Esophagus squamous epithelium (tissue), 5 donors: ENCODE measurements around the gene PAFAH2. TPM values are rescaled to one million over a fixed set of nuclear protein-coding genes. Genes with fewer than 3 reads are reported as not detected.

Source experiments
- DNase-seq: peaks from one replicate; lab custom pipeline; 2025; lab: John Stamatoyannopoulos, UW
- H3K27ac ChIP-seq, 4 donors: fragments of 200-600 bp; sonication (generic); one replicate each; pipeline ENCODE4 v1.5.1; 2016 to 2019; ENCODE audit warnings: mild to moderate bottlenecking in 1 of 4
- H3K27me3 ChIP-seq, 4 donors: fragments of 200-600 bp; sonication (generic); 1 replicate in 3 of 4; 2 replicates in 1 of 4; pipeline versions ENCODE4 v1.5.1 to v1.6.0; 2017 to 2021; ENCODE audit warnings: antibody characterized with exemption in 1 of 4
- H3K36me3 ChIP-seq, 3 donors: fragments of 200-600 bp; sonication (generic); one replicate each; pipeline ENCODE4 v1.5.1; 2016 to 2019
- H3K4me1 ChIP-seq, 3 donors: fragments of 200-600 bp; sonication (generic); one replicate each; pipeline ENCODE4 v1.5.1; 2017 to 2019
- H3K4me3 ChIP-seq, 4 donors: fragments of 200-600 bp; sonication (generic); 1 replicate in 3 of 4; 2 replicates in 1 of 4; pipeline ENCODE4 v1.5.1; 2016 to 2019; ENCODE audit warnings: mild to moderate bottlenecking in 2 of 4, moderate library complexity in 1 of 4
- H3K9me3 ChIP-seq, 3 donors: fragments of 200-600 bp; sonication (generic); one replicate each; pipeline ENCODE4 v1.5.1; 2016 to 2019
- POLR2A ChIP-seq, 4 donors: fragments of 450-650 bp; IDR thresholded peaks; one replicate each; pipeline ENCODE4 v1.6.1; 2017; ENCODE audit warnings: antibody characterized with exemption in 4 of 4, mild to moderate bottlenecking in 4 of 4, moderate library complexity in 3 of 4
- WGBS, 2 donors: methylation state at CpG; one replicate each; pipeline ENCODE4 v1.1.5; 2018; 5-methylcytosine and 5-hydroxymethylcytosine counted together
- intact Hi-C: fragments of 100-400 bp; cut with DNase I; formaldehyde crosslinking; loops from one replicate; pipeline ENCODE4 v1.15.0; 2022
- total RNA-seq, 4 donors: library from RNA; depleted of rRNA; stranded (reverse); fragments of >200 nt; gene quantifications; one replicate each; pipeline ENCODE4 v1.1.0, GENCODE V29; 2016
- TF ChIP-seq, protein P1 (sequence below), 6 experiments: fragments of 450-650 bp in 4 of 6; fragments of 200-600 bp in 2 of 6; sonication (generic) in 2 of 6; IDR thresholded peaks; one replicate each; pipeline ENCODE4 v1.5.1; 2016 to 2019; ENCODE audit warnings: antibody characterized with exemption in 6 of 6, mild to moderate bottlenecking in 4 of 6, moderate library complexity in 4 of 6
- donor health status: DM: yes; HTN: yes; CAD: no.

The PAFAH2 gene
- total RNA-seq, 4 donors from 2014 or later: 8.3 to 17.2 (median 11.7) TPM

DNA sequence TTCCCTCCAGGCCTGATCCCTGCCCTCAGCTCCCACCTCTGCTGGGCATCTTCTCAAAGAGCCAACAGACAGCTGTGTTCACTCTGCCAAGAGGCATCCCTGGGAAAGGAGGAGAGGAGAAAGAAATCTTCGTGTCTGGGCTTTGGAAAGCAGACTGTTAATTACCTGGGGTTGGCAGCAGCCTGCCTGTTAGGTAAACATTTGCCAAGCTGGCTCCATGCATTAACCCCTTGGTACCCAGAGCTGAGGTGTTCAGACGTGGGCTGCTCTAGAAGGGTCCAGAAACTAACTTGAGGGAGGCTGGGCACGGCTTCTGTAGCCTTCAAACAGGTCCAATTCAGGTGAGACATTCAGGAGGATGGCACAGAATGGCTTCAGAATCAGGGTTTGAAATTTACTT, 15.0 kb upstream of the PAFAH2 start:
- DNase-seq: no peak
- Histone ChIP-seq H3K4me1 (peaks cover 0 to 11% (median 8%) of the 10 kb centered on the region in 3 donors), H3K4me3 (no peak overlapping the region), H3K9me3 (no peaks in the 10 kb centered on the region), H3K36me3 (no peaks in the 10 kb centered on the region), H3K27ac (no peak overlapping the region), H3K27me3 (no peaks in the 10 kb centered on the region)
- intact Hi-C loops: no loop called here
- no CpG with 5 or more reads among the region's 3 CpGs for WGBS, 2 donors
- TF ChIP-seq, protein P1, sequence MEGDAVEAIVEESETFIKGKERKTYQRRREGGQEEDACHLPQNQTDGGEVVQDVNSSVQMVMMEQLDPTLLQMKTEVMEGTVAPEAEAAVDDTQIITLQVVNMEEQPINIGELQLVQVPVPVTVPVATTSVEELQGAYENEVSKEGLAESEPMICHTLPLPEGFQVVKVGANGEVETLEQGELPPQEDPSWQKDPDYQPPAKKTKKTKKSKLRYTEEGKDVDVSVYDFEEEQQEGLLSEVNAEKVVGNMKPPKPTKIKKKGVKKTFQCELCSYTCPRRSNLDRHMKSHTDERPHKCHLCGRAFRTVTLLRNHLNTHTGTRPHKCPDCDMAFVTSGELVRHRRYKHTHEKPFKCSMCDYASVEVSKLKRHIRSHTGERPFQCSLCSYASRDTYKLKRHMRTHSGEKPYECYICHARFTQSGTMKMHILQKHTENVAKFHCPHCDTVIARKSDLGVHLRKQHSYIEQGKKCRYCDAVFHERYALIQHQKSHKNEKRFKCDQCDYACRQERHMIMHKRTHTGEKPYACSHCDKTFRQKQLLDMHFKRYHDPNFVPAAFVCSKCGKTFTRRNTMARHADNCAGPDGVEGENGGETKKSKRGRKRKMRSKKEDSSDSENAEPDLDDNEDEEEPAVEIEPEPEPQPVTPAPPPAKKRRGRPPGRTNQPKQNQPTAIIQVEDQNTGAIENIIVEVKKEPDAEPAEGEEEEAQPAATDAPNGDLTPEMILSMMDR (IDR thresholded peaks at IDR 0.05): no peak
- TF ChIP-seq POLR2A (IDR thresholded peaks at IDR 0.05): no peak

DNA sequence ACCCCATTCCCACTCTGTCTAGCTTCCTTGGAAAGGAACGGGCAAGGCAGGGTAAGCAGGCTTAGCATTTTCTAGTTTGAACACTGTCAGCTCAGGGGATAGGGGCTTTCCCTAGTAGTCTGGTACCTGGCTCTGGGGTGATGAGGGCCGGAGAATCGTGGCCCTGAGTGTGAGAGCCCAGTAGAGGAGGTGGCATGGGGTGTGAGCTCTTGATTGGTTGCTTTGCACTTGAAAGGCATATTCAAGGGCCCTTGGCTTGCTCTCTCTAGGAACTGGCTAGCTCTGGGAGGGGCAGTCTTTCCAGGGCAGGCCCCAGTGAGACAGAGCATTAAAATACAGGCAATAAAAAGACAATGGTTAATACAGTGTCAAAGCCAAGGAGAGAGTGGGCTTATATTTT, 13.0 kb upstream of the PAFAH2 start:
- Histone ChIP-seq H3K4me1 (peaks cover 6 to 14% (median 8%) of the 10 kb centered on the region in 3 donors), H3K9me3 (no peaks in the 10 kb centered on the region), H3K27me3 (no peaks in the 10 kb centered on the region), H3K36me3 (no peaks in the 10 kb centered on the region), H3K27ac (no peak overlapping the region), H3K4me3 (no peak overlapping the region)
- no peak for TF ChIP-seq POLR2A (IDR thresholded peaks at IDR 0.05)
- TF ChIP-seq, protein P1 (IDR thresholded peaks at IDR 0.05): no peak
- no peak for DNase-seq
- intact Hi-C loops: no loop called here
- 23 to 100% methylated on average over 1 to 2 of the region's 3 CpGs for WGBS, 2 donors

DNA sequence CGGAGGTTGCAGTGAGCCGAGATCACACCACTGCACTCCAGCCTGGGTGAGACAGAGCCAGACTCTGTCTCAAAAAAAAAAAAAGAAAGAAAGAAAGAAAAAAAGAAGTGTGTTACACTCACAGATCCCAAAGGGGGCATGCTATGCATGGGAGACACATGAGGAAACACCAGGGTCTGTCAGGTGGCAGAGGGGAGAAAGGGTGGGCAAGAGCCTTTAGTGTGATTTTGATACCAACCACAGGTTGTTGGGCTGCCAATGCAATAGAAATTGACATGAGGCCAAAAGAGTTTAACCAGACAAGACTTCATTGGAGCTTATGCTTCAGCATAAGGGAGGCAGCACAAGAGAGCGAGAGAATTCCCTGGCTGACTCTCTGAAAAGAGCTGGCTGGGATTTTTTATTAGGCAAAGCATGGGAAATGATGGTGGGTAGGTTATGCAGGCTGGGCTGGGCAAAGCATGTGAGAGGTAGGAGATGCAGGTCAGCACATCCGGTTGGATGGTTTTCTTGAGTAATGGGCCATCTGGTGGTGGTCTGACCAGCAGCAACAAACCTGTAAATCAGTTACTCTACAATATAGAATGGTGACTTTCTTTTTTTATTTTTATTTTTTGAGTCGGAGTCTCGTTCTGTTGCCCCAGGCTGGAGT, 12.1 kb upstream of the PAFAH2 start:
- TF ChIP-seq POLR2A (IDR thresholded peaks at IDR 0.05): no peak
- TF ChIP-seq, protein P1 (IDR thresholded peaks at IDR 0.05): no peak
- intact Hi-C loops: no loop called here
- H3K27ac ChIP-seq: no peak overlapping the region
- 52 to 65% methylated on average over 4 to 6 of the region's 6 CpGs for WGBS, 2 donors
- peaks cover under 1 to 15% (median 7%) of the 10 kb centered on the region in 3 donors for H3K4me1 ChIP-seq
- no peak overlapping the region for H3K4me3 ChIP-seq
- DNase-seq: no peak
- H3K9me3 ChIP-seq: no peaks in the 10 kb centered on the region
- H3K36me3 ChIP-seq: no peaks in the 10 kb centered on the region
- H3K27me3 ChIP-seq: no peaks in the 10 kb centered on the region

DNA sequence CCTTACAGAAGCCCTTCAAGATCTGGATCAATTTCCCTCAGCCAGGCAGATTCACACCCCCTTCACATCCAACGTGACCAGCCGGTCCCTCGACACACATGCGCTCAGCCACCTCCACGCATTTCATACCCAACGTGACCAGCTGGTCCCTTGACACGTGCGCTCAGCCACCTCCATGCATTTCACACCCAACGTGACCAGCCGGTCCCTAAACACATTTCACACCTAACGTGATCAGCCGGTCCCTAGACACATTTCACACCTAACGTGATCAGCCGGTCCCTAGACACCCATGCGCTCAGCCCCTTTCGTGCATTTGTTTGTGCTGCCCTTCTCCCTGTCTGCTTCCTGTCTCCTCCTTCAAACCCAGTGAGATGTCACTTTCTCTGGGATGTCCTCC, 8.8 kb upstream of the PAFAH2 start:
- no peaks in the 10 kb centered on the region for H3K36me3 ChIP-seq
- H3K27me3 ChIP-seq: no peaks in the 10 kb centered on the region
- no peak overlapping the region for H3K4me3 ChIP-seq
- peaks cover 0 to 18% (median 4%) of the 10 kb centered on the region in 3 donors for H3K4me1 ChIP-seq
- H3K27ac ChIP-seq: no peak overlapping the region
- 92 to 97% methylated on average over 16 of the region's 16 CpGs for WGBS, 2 donors
- TF ChIP-seq, protein P1 (IDR thresholded peaks at IDR 0.05): no peak
- no peak for TF ChIP-seq POLR2A (IDR thresholded peaks at IDR 0.05)
- no peaks in the 10 kb centered on the region for H3K9me3 ChIP-seq
- no peak for DNase-seq
- intact Hi-C loops: no loop called here

DNA sequence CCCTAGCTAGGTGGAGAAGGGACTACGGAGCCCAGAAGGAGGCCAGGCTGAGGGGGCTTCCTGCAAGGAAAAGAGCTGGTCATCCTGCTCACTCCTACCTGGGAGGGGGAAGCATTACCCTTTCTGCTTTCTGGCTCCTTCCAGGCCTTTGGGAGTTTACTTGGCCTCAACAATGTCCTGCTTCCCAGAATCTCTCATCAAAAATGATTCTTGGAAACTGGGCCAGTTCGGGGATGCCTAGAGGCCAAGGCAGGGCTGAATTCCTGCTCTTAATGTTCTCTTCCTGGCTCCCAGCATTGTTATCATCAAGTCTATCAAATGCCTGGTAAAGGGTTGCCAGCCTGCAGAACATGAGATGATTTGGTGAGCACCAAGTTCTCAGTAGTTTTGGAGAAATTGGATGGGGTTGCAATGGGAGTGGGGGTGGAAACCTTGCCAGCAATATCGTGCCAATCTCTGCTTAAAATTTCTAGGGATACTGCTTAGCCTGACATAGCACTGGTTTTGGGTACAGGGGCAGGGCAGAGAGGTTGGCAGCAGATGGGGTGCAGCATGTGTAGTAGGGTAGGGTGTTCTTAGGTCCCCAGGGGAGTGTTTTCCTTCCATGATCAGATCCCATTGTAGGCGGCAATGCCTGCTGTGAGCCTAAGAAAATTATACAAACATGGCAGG, 7.7 kb upstream of the PAFAH2 start:
- H3K27me3 ChIP-seq: no peaks in the 10 kb centered on the region
- peak overlapping the region in 1 of 4 donors; percentile 52 for H3K27ac ChIP-seq
- peaks cover 0 to 18% (median 4%) of the 10 kb centered on the region in 3 donors for H3K4me1 ChIP-seq
- WGBS, 2 donors: 19 to 37% methylated on average over 2 to 4 of the region's 4 CpGs
- intact Hi-C loops: no loop called here
- no peak for TF ChIP-seq POLR2A (IDR thresholded peaks at IDR 0.05)
- TF ChIP-seq, protein P1 (IDR thresholded peaks at IDR 0.05): no peak
- H3K4me3 ChIP-seq: no peak overlapping the region
- H3K9me3 ChIP-seq: no peaks in the 10 kb centered on the region
- H3K36me3 ChIP-seq: no peaks in the 10 kb centered on the region
- DNase-seq: no peak
